Spleen (tissue), 7 donors: ENCODE measurements around the gene ABCA3.

ENCODE experiments used
- POLR2A ChIP-seq, 3 donors: fragments of 450-650 bp; IDR thresholded peaks; one replicate each; pipeline ENCODE4 v1.5.1; 2017; ENCODE audit warnings: antibody characterized with exemption in 3 of 3, mild to moderate bottlenecking in 1 of 3
- TF ChIP-seq, protein P1 (sequence below), 11 experiments: fragments of 200-600 bp in 7 of 11; fragments of 450-650 bp in 4 of 11; sonication (generic) in 4 of 11; IDR thresholded peaks in 8 of 11; conservative IDR thresholded peaks in 3 of 11; 1 replicate in 7 of 11; 2 replicates in 4 of 11; pipeline versions ENCODE4 v1.4.0 to v1.8.0; 2016 to 2021; ENCODE audit warnings: antibody characterized with exemption in 11 of 11, inconsistent platforms in 4 of 11, mild to moderate bottlenecking in 1 of 11
- donor health status: DM: no; HTN: no; CAD: no; lungs with moderate emphysema.
- donor health status: DM: no; HTN: no; CAD: no.
- donor health status: DM: no; HTN: no; CAD: no.

DNA sequence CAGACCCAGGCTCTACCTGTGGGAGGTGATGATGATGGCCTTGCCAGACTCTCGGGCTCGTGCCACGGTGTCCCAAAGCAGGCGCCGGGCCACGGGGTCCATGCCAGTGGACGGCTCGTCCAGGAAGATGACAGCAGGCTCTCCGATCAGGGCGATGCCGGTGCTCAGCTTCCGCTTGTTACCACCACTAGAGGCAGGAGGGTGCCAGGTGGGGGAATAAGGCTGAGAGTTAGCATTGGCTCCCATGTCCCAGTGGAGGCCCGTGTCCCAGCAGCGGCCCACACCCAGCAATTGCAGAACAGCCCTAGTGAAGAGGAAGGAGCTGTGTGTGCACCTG, 62.3 kb downstream of the ABCA3 start:
- TF ChIP-seq, protein P1, sequence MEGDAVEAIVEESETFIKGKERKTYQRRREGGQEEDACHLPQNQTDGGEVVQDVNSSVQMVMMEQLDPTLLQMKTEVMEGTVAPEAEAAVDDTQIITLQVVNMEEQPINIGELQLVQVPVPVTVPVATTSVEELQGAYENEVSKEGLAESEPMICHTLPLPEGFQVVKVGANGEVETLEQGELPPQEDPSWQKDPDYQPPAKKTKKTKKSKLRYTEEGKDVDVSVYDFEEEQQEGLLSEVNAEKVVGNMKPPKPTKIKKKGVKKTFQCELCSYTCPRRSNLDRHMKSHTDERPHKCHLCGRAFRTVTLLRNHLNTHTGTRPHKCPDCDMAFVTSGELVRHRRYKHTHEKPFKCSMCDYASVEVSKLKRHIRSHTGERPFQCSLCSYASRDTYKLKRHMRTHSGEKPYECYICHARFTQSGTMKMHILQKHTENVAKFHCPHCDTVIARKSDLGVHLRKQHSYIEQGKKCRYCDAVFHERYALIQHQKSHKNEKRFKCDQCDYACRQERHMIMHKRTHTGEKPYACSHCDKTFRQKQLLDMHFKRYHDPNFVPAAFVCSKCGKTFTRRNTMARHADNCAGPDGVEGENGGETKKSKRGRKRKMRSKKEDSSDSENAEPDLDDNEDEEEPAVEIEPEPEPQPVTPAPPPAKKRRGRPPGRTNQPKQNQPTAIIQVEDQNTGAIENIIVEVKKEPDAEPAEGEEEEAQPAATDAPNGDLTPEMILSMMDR (IDR thresholded peaks at IDR 0.05 in 8 of 11, conservative IDR thresholded peaks at IDR 0.05 in 3 of 11): no peak
- no peak for TF ChIP-seq POLR2A (IDR thresholded peaks at IDR 0.05)
